Activated CD4-positive, alpha-beta T cell treated with anti-CD3 and anti-CD28 coated beads for 36 hours (primary cell): Measurements from ENCODE around the gene PDE6B. TPM values are rescaled to one million over a fixed set of nuclear protein-coding genes. Genes with fewer than 3 reads are reported as not detected.

Experiments used
- ATAC-seq: fragments of 200-7000 bp; cut with Tn5 transposase; one replicate; pipeline ENCODE4 v1.10.0; 2021; ENCODE audit warnings: mild to moderate bottlenecking, moderate library complexity
- CTCF ChIA-PET: fragments of 350-600 bp; sonication (Branson Sonifier 250); formaldehyde crosslinking; loops from one replicate; lab custom pipeline; 2021; ENCODE audit warnings: antibody characterized with exemption; lab: Charles Lee
- POLR2A ChIA-PET: fragments of 350-600 bp; sonication (Branson Sonifier 250); formaldehyde crosslinking; loops from one replicate; lab custom pipeline; 2021; ENCODE audit warnings: antibody characterized with exemption, inconsistent platforms; lab: Charles Lee
- DNase-seq: peaks from one replicate; pipeline ENCODE4 v3.0.0-alpha.2; 2020
- H3K27ac Mint-ChIP-seq: one replicate; pipeline ENCODE4 v1.8.0; 2021; ENCODE audit warnings: mixed read lengths
- H3K27me3 Mint-ChIP-seq: one replicate; pipeline ENCODE4 v1.8.0; 2021; ENCODE audit warnings: mixed read lengths
- H3K36me3 Mint-ChIP-seq: one replicate; pipeline ENCODE4 v1.8.0; 2021; ENCODE audit warnings: low read depth, mixed read lengths
- H3K4me1 Mint-ChIP-seq: one replicate; pipeline ENCODE4 v1.8.0; 2021; ENCODE audit warnings: mixed read lengths
- H3K4me3 Mint-ChIP-seq: one replicate; pipeline ENCODE4 v1.8.0; 2021; ENCODE audit warnings: mild to moderate bottlenecking, moderate library complexity, mixed read lengths
- H3K9me3 Mint-ChIP-seq: one replicate; pipeline ENCODE4 v1.8.0; 2021; ENCODE audit warnings: low read depth, mixed read lengths
- intact Hi-C, 2 experiments: fragments of 100-400 bp; cut with DNase I in 1 of 2; cut with micrococcal nuclease in 1 of 2; formaldehyde crosslinking; loops; one replicate each; pipeline versions ENCODE4 v1.14.2 to v1.15.1; 2022 to 2024; cut with DNase I, micrococcal nuclease
- total RNA-seq, 2 experiments: library from RNA; stranded (reverse); gene quantifications; one replicate each; pipeline ENCODE4 v1.2.3, GENCODE V29; 2021

Gene PDE6B
- total RNA-seq, 2 experiments from 2014 or later: 16.2 to 17.2 TPM

DNA sequence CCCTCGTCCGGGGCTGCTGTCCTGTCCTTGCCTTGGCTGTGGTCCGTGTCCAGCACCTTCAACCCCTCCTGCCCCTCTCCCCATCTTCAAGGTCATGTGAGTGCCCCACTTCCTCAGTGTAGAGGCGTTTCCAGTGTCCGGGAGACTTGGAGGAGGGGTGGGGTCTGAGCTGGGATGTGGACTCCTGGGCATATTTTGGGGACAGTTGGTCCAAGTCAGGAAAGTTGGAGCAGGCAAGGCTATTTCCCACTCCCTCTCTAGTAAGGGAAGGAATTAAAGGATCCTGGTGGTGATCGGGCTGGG lies 83.2 kb downstream of the PDE6B start:
- intact Hi-C loops: loop anchor here in 1 of 2 experiments (10.0 kb wide), 1 partner anchor 876 kb away; no protein-coding TSS in a partner anchor
- H3K4me3 Mint-ChIP-seq: no peak overlapping the region

DNA sequence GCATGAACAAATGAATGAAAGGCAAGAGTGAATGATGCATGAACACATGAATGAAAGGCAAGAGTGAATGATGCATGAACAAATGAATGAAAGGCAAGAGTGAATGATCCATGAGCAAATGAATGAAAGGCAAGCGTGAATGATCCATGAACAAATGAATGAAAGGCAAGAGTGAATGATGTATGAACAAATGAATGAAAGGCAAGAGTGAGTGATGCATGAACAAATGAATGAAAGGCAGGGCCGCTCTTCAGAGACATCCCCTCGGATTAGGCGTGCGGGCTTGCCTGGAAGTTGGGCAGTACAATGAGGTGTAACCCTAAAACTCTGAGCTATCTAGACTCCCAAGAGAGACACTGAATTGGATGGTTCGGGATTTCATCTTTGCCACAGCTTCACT lies 84.0 kb downstream of the PDE6B start:
- Mint-ChIP-seq H3K27me3 (no peaks in the 10 kb centered on the region), H3K36me3 (no peaks in the 10 kb centered on the region), H3K9me3 (no peaks in the 10 kb centered on the region), H3K27ac (no peak overlapping the region), H3K4me3 (no peak overlapping the region), H3K4me1 (peaks cover 15% of the 10 kb centered on the region)
- intact Hi-C loops: loop anchor here in 1 of 2 experiments (10.0 kb wide), 1 partner anchor 875 kb away; no protein-coding TSS in a partner anchor
- CTCF ChIA-PET: interaction anchor here (1.0 kb wide), 1 partner anchor 107 kb away, joined by 3 read pairs; no protein-coding TSS in a partner anchor
- DNase-seq: no peak
- POLR2A ChIA-PET: no interaction called here
- ATAC-seq: no peak

More for the DNA sequence above, 83.2 kb downstream of the PDE6B start:
- no peaks in the 10 kb centered on the region for H3K36me3 Mint-ChIP-seq
- H3K27ac Mint-ChIP-seq: no peak overlapping the region
- no peak for ATAC-seq
- ChIA-PET POLR2A (interaction anchor here (0.6 kb wide), 1 partner anchor 45 kb away, joined by 3 read pairs; no protein-coding TSS in a partner anchor), CTCF (no interaction called here)
- H3K4me1 Mint-ChIP-seq: peaks cover 15% of the 10 kb centered on the region
- no peaks in the 10 kb centered on the region for H3K27me3 Mint-ChIP-seq
- DNase-seq: no peak
- H3K9me3 Mint-ChIP-seq: no peaks in the 10 kb centered on the region

DNA sequence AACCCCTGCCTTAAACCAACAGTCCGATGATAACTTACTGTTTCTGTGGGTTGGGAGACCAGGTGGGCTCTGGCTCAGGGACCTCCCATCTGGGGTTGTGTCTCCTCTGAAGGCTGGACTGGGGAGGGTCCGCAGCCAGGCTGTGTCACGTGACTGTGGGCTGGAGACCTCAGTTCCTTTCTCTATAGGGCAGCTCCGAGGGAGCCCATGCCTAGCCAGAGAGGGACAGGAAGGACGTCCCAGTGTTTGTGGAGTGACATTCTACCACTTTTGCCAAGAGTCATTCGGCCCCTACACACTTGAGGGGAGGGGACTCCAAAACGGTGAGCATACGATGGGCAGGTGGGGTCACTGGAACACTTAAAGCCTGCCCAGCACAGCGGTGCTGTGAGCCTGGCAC lies 84.7 kb downstream of the PDE6B start:
- ATAC-seq: no peak
- Mint-ChIP-seq H3K27ac (no peak overlapping the region), H3K36me3 (no peaks in the 10 kb centered on the region), H3K9me3 (no peaks in the 10 kb centered on the region), H3K4me3 (no peak overlapping the region), H3K27me3 (no peaks in the 10 kb centered on the region), H3K4me1 (peaks cover 18% of the 10 kb centered on the region)
- intact Hi-C loops: no loop called here
- ChIA-PET CTCF (interaction anchor here (1.0 kb wide), 1 partner anchor 107 kb away, joined by 3 read pairs; no protein-coding TSS in a partner anchor), POLR2A (no interaction called here)
- no peak for DNase-seq

DNA sequence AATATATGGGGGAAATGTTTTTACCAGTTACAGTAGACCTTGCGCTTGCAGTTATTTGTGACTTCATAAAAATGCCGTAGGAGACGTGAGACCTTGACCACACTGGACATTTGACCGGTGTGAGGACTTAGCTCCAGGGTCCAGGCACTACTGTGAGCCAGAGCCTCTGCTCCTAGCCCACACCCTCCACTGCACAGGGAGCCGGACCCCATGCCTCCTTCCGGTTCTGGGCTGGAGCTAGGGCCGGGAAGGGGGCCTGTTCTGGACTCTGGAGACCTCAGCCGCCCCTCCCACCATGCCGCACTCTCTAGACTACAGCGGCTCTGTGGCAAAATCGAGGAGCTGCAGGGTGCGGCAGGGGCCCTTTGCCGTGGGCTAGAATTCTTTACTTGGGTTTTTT lies 85.5 kb downstream of the PDE6B start:
- DNase-seq (no peak), ATAC-seq (no peak)
- no peaks in the 10 kb centered on the region for H3K27me3 Mint-ChIP-seq
- H3K36me3 Mint-ChIP-seq: no peaks in the 10 kb centered on the region
- H3K4me1 Mint-ChIP-seq: peaks cover 17% of the 10 kb centered on the region
- ChIA-PET POLR2A (no interaction called here), CTCF (no interaction called here)
- H3K9me3 Mint-ChIP-seq: no peaks in the 10 kb centered on the region
- no peak overlapping the region for H3K4me3 Mint-ChIP-seq
- intact Hi-C loops: no loop called here
- no peak overlapping the region for H3K27ac Mint-ChIP-seq

DNA sequence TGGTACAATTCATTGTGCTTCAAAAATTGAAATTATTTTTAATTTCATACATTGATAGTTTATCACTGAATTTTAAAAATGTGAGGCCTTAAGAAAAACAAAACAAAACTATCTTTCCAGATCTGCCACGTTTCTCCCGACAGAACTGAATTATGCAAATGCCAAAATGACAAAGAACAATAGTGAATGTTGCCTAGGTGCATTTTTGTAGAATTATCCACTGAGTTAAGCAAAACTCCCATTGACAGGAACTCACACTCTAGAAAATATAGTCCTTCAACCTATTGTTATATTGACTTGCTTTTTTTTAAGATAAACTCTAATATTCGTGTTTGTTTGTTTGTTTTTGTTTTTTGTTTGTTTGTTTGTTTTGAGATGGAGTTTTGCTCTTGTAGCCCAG lies 86.7 kb downstream of the PDE6B start:
- no peak overlapping the region for H3K27ac Mint-ChIP-seq
- no peaks in the 10 kb centered on the region for H3K36me3 Mint-ChIP-seq
- no peak for DNase-seq
- CTCF ChIA-PET: no interaction called here
- POLR2A ChIA-PET: no interaction called here
- no peak overlapping the region for H3K4me3 Mint-ChIP-seq
- H3K9me3 Mint-ChIP-seq: no peaks in the 10 kb centered on the region
- intact Hi-C loops: no loop called here
- no peak for ATAC-seq
- no peaks in the 10 kb centered on the region for H3K27me3 Mint-ChIP-seq
- peaks cover 17% of the 10 kb centered on the region for H3K4me1 Mint-ChIP-seq

DNA sequence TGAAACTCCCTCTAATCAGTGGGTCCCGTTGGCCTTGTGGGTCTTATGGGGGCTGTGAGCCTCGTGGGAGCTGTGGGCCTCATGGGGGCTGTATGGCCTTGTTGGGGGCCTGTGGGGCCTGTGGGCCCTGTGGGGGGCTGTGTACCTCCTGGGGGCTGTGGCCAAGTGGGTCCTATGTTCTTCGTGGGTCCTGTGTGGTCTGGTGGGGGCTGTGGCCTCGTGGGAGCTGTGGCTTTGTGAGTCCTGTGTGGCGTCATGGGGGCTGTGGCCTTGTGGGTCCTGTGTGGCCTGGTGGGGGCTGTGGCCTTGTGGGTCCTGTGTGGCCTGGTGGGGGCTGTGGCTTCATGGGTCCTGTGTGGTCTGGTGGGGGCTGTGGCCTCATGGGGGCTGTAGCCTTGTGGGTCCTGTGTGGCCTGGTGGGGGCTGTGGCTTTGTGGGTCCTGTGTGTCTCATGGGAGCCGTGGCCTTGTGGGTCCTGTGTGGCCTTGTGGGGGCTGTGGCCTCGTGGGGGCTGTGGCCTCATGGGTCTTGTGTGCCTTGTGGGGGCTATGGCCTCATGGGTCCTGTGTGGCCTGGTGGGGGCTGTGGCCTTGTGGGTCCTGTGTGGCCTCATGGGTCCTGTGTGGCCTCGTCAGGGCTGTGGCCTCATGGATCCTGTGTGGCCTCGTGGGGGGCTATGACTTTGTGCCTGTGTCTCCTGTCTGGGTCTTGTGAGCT lies 87.7 kb downstream of the PDE6B start:
- CTCF ChIA-PET: no interaction called here
- POLR2A ChIA-PET: no interaction called here

DNA sequence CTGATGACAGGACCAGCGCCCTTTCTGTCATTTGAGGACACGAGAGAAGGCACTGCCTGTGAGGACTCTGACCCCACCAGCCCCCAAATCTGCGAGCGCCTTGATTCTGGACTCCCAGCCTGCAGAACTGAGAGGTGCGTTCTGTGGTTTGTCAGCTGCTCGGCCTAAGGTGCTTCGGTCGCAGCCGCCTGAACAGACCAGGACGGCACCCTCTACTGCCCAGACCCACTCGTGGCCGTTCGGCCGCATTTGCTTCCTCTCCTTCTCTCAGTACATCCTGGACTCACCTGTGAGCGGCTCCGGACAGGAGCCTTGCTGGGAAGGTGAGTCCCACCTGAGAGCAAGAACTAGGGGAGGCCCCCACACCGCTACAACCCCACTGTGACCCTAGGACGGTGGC lies 88.7 kb downstream of the PDE6B start:
- Mint-ChIP-seq H3K36me3 (no peaks in the 10 kb centered on the region), H3K9me3 (no peaks in the 10 kb centered on the region), H3K27me3 (no peaks in the 10 kb centered on the region), H3K4me1 (peaks cover 11% of the 10 kb centered on the region), H3K27ac (no peak overlapping the region), H3K4me3 (no peak overlapping the region)
- ChIA-PET POLR2A (no interaction called here), CTCF (no interaction called here)
- no peak for DNase-seq
- intact Hi-C loops: no loop called here
- no peak for ATAC-seq

More for the DNA sequence above, 87.7 kb downstream of the PDE6B start:
- H3K36me3 Mint-ChIP-seq: no peaks in the 10 kb centered on the region
- no peaks in the 10 kb centered on the region for H3K9me3 Mint-ChIP-seq
- peaks cover 17% of the 10 kb centered on the region for H3K4me1 Mint-ChIP-seq
- H3K27ac Mint-ChIP-seq: no peak overlapping the region
- no peaks in the 10 kb centered on the region for H3K27me3 Mint-ChIP-seq
- H3K4me3 Mint-ChIP-seq: no peak overlapping the region
- intact Hi-C loops: no loop called here
- no peak for ATAC-seq
- DNase-seq: no peak

DNA sequence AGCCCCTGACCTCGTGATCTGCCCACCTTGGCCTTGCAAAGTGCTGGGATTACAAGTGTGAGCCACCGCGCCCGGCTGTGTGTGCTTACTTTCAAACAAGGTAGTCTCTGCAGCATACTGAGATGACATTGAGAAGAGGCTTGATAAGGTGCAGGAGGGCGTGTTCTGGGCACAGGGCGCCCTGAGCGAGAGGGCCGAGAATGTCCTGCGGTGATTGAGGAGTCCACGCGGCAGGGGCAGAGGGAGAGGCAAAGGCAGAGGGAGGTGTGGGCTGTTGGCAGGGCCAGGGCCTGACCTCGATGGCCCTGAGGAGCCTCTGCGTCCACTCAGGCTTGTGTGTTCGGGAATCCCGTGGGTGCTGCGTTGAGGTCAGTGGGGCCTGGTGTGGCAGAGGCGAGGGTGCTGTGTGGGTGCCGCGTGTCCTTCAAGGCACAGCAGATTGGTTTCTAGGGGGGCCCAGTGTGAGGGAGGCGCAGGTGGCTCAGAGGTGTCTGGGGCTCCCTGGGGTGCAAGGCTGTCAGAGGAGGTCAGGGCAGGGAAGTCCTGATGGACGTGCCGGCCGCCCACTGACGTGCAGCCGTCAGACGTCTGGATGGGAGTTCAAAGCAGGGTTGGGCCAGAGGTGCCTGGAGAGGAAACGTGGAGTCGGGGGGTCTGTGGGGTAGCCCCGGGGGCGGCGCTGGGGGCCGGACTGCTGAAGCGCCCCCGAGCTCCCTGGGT lies 92.4 kb downstream of the PDE6B start:
- peaks cover 4% of the 10 kb centered on the region for H3K4me1 Mint-ChIP-seq
- H3K27me3 Mint-ChIP-seq: no peaks in the 10 kb centered on the region
- H3K36me3 Mint-ChIP-seq: peaks cover 22% of the 10 kb centered on the region
- no peak overlapping the region for H3K4me3 Mint-ChIP-seq
- no peak overlapping the region for H3K27ac Mint-ChIP-seq
- ChIA-PET POLR2A (no interaction called here), CTCF (no interaction called here)
- intact Hi-C loops: no loop called here
- DNase-seq (no peak), ATAC-seq (no peak)
- no peaks in the 10 kb centered on the region for H3K9me3 Mint-ChIP-seq

DNA sequence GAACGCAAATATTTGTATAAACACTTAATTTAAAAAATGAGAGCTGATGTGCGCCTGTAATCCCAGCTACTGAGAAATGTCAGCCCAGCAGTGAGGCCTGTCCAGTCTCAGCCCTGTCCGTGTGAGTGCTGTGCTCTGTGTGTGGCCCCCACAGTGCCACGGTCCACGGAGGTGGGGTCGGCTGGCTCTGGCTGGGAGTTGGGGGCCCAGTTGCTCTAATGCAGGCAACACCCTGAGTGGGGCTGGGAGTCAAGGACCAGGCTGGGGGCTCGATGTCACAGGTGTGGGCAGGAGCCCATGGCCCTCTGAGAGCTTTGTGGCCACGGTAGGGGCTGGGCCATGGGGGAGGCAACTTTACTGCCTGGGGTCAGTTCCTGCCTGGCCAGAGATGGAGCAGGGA lies 93.1 kb downstream of the PDE6B start:
- POLR2A ChIA-PET: no interaction called here
- no peak overlapping the region for H3K27ac Mint-ChIP-seq
- no peaks in the 10 kb centered on the region for H3K9me3 Mint-ChIP-seq
- DNase-seq: no peak
- peaks cover 28% of the 10 kb centered on the region for H3K36me3 Mint-ChIP-seq
- intact Hi-C loops: no loop called here
- no peak overlapping the region for H3K4me3 Mint-ChIP-seq
- no peak for ATAC-seq
- peaks cover 4% of the 10 kb centered on the region for H3K4me1 Mint-ChIP-seq
- CTCF ChIA-PET: no interaction called here
- no peaks in the 10 kb centered on the region for H3K27me3 Mint-ChIP-seq

Other genes with a start within 250 kb of the PDE6B start
- 10 to 100 TPM; 32.3 to 37.9 TPM for gene ZNF721, start 126.4 kb upstream of the PDE6B start, total RNA-seq
- 10 to 100 TPM; 39.9 to 48.2 TPM for gene PIGG, start 126.4 kb upstream of the PDE6B start, total RNA-seq
- not detected for gene TMEM271, start 49.3 kb upstream of the PDE6B start, total RNA-seq
- 100 to 1,000 TPM; 147 to 210 TPM for gene ATP5ME, start 48.7 kb downstream of the PDE6B start, total RNA-seq
- 10 to 100 TPM; 13.7 to 16.4 TPM for gene MYL5, start 49.0 kb downstream of the PDE6B start, total RNA-seq
- under 1 TPM; 0.09 to 0.39 TPM for gene SLC49A3, start 63.6 kb downstream of the PDE6B start, total RNA-seq
- 10 to 100 TPM; 20.6 to 22.5 TPM for gene PCGF3, start 80.3 kb downstream of the PDE6B start, total RNA-seq
- under 1 TPM; 0.28 to 0.50 TPM for gene CPLX1, start 200.6 kb downstream of the PDE6B start, total RNA-seq